Measurements from ENCODE around the gene TNFRSF12A.

TNFRSF12A gene

GRCh38 chr16:3004319-3004718 lies 15.8 kb upstream of the TNFRSF12A start:
- no peak overlapping the region for H3K27ac ChIP-seq
- TF ChIP-seq POLR2AphosphoS5 (IDR thresholded peaks at IDR 0.05; ENCODE audit: borderline replicate concordance, low read depth, low read length), result no peak
- TF ChIP-seq FOXP2 (optimal IDR thresholded peaks at IDR 0.05; ENCODE audit: control extremely low read depth, extremely low read length, insufficient read depth), result no peak
- TF ChIP-seq EZH2 (IDR thresholded peaks at IDR 0.05), result no peak
- no peak for DNase-seq (ENCODE audit: low read depth, low spot score)
- no peak overlapping the region for H3K9ac ChIP-seq (ENCODE audit: insufficient read length)
- no peaks in the 10 kb centered on the region for H3K9me3 ChIP-seq (ENCODE audit: low read depth, low read length)
- H3K4me3 ChIP-seq, result no peak overlapping the region
- no peaks in the 10 kb centered on the region for H3K36me3 ChIP-seq (ENCODE audit: insufficient read depth, low read length)

DNA sequence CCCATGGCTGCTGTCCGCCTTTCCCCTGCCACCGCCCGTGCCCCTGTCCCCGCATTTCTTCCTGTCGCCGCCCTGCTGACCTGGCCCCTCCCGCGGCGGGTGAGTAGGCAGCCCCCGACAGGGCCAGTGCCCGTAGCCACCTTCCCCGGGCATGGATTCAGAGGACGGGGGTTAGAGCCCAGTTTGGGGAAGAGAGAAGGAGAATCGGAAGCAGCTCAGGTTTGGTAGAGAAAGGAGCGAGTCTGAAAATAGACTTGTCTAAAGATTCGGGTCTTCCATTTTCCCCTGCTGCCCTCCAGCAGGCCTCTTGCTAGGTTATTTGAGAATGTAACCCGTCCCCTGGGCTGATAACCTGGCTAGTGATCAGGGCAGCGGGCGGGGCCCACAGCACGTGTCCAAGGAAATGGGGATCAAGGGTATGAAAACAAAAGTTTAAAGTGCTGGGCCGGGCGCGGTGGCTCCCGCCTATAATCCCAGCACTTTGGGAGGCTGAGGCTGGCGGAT lies 15.3 kb upstream of the TNFRSF12A start:
- no peak for DNase-seq (ENCODE audit: low read depth, low spot score)
- Histone ChIP-seq H3K4me3 (no peak overlapping the region), H3K9ac (ENCODE audit: insufficient read length) (no peak overlapping the region), H3K9me3 (ENCODE audit: low read depth, low read length) (no peaks in the 10 kb centered on the region), H3K36me3 (ENCODE audit: insufficient read depth, low read length) (no peaks in the 10 kb centered on the region), H3K27ac (no peak overlapping the region)
- TF ChIP-seq EZH2 (IDR thresholded peaks at IDR 0.05) (no peak), FOXP2 (optimal IDR thresholded peaks at IDR 0.05; ENCODE audit: control extremely low read depth, extremely low read length, insufficient read depth) (no peak), POLR2AphosphoS5 (IDR thresholded peaks at IDR 0.05; ENCODE audit: borderline replicate concordance, low read depth, low read length) (no peak)

GRCh38 chr16:3007059-3007956 lies 12.9 kb upstream of the TNFRSF12A start:
- Histone ChIP-seq H3K9ac (ENCODE audit: insufficient read length) (no peak overlapping the region), H3K27ac (no peak overlapping the region), H3K9me3 (ENCODE audit: low read depth, low read length) (no peaks in the 10 kb centered on the region), H3K36me3 (ENCODE audit: insufficient read depth, low read length) (no peaks in the 10 kb centered on the region), H3K4me3 (no peak overlapping the region)
- DNase-seq (ENCODE audit: low read depth, low spot score), result no peak
- no peak for TF ChIP-seq POLR2AphosphoS5 (IDR thresholded peaks at IDR 0.05; ENCODE audit: borderline replicate concordance, low read depth, low read length)
- no peak for TF ChIP-seq FOXP2 (optimal IDR thresholded peaks at IDR 0.05; ENCODE audit: control extremely low read depth, extremely low read length, insufficient read depth)
- no peak for TF ChIP-seq EZH2 (IDR thresholded peaks at IDR 0.05)

- no peak overlapping the region for H3K4me3 ChIP-seq
- DNase-seq (ENCODE audit: low read depth, low spot score), result no peak
- H3K36me3 ChIP-seq (ENCODE audit: insufficient read depth, low read length), result no peaks in the 10 kb centered on the region
- no peak overlapping the region for H3K27ac ChIP-seq
- no peaks in the 10 kb centered on the region for H3K9me3 ChIP-seq (ENCODE audit: low read depth, low read length)
- no peak for TF ChIP-seq POLR2AphosphoS5 (IDR thresholded peaks at IDR 0.05; ENCODE audit: borderline replicate concordance, low read depth, low read length)
- TF ChIP-seq FOXP2 (optimal IDR thresholded peaks at IDR 0.05; ENCODE audit: control extremely low read depth, extremely low read length, insufficient read depth), result no peak
- no peak for TF ChIP-seq EZH2 (IDR thresholded peaks at IDR 0.05)
- H3K9ac ChIP-seq (ENCODE audit: insufficient read length), result no peak overlapping the region
Observed at GRCh38 chr16:3007957-3008689, 12.0 kb upstream of the TNFRSF12A start.

DNA sequence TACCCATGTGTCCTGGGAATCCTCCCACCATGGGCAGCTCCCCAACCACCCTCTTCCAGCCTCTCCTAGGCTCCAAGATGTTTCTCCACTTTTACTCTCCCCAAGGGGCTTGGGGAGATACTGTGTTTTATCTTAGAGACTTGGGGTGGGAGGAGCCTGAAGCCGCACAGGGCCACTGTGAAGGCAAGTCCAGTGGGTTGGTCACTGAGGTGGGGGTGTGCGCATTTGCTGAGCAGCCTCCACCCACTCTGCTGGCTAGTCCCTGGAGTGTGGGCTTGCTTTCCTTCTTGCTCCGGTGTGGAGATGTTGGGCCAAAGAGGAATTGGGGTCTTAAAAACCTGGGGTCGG lies 11.5 kb upstream of the TNFRSF12A start:
- Histone ChIP-seq H3K9ac (ENCODE audit: insufficient read length) (no peak overlapping the region), H3K9me3 (ENCODE audit: low read depth, low read length) (no peaks in the 10 kb centered on the region), H3K36me3 (ENCODE audit: insufficient read depth, low read length) (no peaks in the 10 kb centered on the region), H3K4me3 (no peak overlapping the region), H3K27ac (no peak overlapping the region)
- TF ChIP-seq POLR2AphosphoS5 (IDR thresholded peaks at IDR 0.05; ENCODE audit: borderline replicate concordance, low read depth, low read length) (no peak), FOXP2 (optimal IDR thresholded peaks at IDR 0.05; ENCODE audit: control extremely low read depth, extremely low read length, insufficient read depth) (no peak), EZH2 (IDR thresholded peaks at IDR 0.05) (no peak)
- DNase-seq (ENCODE audit: low read depth, low spot score), result no peak

- Histone ChIP-seq H3K27ac (no peak overlapping the region), H3K36me3 (ENCODE audit: insufficient read depth, low read length) (no peaks in the 10 kb centered on the region), H3K9ac (ENCODE audit: insufficient read length) (no peak overlapping the region), H3K9me3 (ENCODE audit: low read depth, low read length) (no peaks in the 10 kb centered on the region), H3K4me3 (no peak overlapping the region)
- TF ChIP-seq EZH2 (IDR thresholded peaks at IDR 0.05) (no peak), POLR2AphosphoS5 (IDR thresholded peaks at IDR 0.05; ENCODE audit: borderline replicate concordance, low read depth, low read length) (no peak), FOXP2 (optimal IDR thresholded peaks at IDR 0.05; ENCODE audit: control extremely low read depth, extremely low read length, insufficient read depth) (no peak)
- DNase-seq (ENCODE audit: low read depth, low spot score), result no peak
Observed at GRCh38 chr16:3009568-3010390, 10.4 kb upstream of the TNFRSF12A start.

- no peaks in the 10 kb centered on the region for H3K9me3 ChIP-seq (ENCODE audit: low read depth, low read length)
- TF ChIP-seq POLR2AphosphoS5 (IDR thresholded peaks at IDR 0.05; ENCODE audit: borderline replicate concordance, low read depth, low read length) (no peak), EZH2 (IDR thresholded peaks at IDR 0.05) (no peak), FOXP2 (optimal IDR thresholded peaks at IDR 0.05; ENCODE audit: control extremely low read depth, extremely low read length, insufficient read depth) (no peak)
- DNase-seq (ENCODE audit: low read depth, low spot score), result no peak
- H3K4me3 ChIP-seq, result no peak overlapping the region
- no peak overlapping the region for H3K9ac ChIP-seq (ENCODE audit: insufficient read length)
- H3K27ac ChIP-seq, result no peak overlapping the region
- H3K36me3 ChIP-seq (ENCODE audit: insufficient read depth, low read length), result no peaks in the 10 kb centered on the region
Observed at GRCh38 chr16:3010510-3010909, 9.7 kb upstream of the TNFRSF12A start.

All from SK-N-MC (cell line).